CD4-positive, alpha-beta memory T cell (primary cell): ENCODE results near the gene EFCC1. TPM values are rescaled to one million over a fixed set of nuclear protein-coding genes. Genes with fewer than 3 reads are reported as not detected.
"Not testable (repeated sequence)": the region's sequence is repeated elsewhere in the genome, so short reads cannot be mapped to it uniquely, and the experiment has no call there.

Experiments used
- CTCF ChIA-PET: fragments of 350-600 bp; sonication (Branson Sonifier 250); formaldehyde crosslinking; loops from one replicate; lab custom pipeline; 2021; ENCODE audit warnings: inconsistent platforms; ENCODE audit not compliant: partially characterized antibody; lab: Charles Lee
- POLR2A ChIA-PET: fragments of 350-600 bp; sonication (Branson Sonifier 250); formaldehyde crosslinking; loops from one replicate; lab custom pipeline; 2021; ENCODE audit not compliant: partially characterized antibody; lab: Charles Lee
- DNase-seq, 5 donors: peaks; one replicate each; pipeline versions ENCODE4 v3.0.0 to v3.0.0-alpha.2; 2020 to 2022; ENCODE audit warnings: mixed read lengths in 1 of 5
- H3K27ac ChIP-seq: one replicate; pipeline ENCODE4 v1.7.0; 2013; ENCODE audit warnings: low read depth, low read length
- H3K27me3 ChIP-seq: 2 replicates; pipeline ENCODE4 v1.7.0; 2013; ENCODE audit warnings: mild to moderate bottlenecking, low read length, moderate library complexity; ENCODE audit not compliant: insufficient read depth
- H3K36me3 ChIP-seq: 2 replicates; pipeline ENCODE4 v1.7.0; 2013; ENCODE audit warnings: mild to moderate bottlenecking, low read length, moderate library complexity; ENCODE audit not compliant: insufficient read depth
- H3K4me1 ChIP-seq: 2 replicates; pipeline ENCODE4 v1.7.0; 2013; ENCODE audit warnings: mild to moderate bottlenecking, low read length, moderate library complexity; ENCODE audit not compliant: insufficient read depth
- H3K4me3 ChIP-seq, 2 donors: one replicate each; pipeline ENCODE4 v1.7.0; 2013; ENCODE audit warnings: low read length in 2 of 2, mild to moderate bottlenecking in 1 of 2
- H3K9me3 ChIP-seq, 2 donors: one replicate each; pipeline ENCODE4 v1.7.0; 2013; ENCODE audit warnings: low read length in 2 of 2, control low read depth in 1 of 2; ENCODE audit not compliant: control insufficient read depth in 1 of 2
- H3K27ac Mint-ChIP-seq, 7 donors: one replicate each; pipeline ENCODE4 v1.8.0; 2020 to 2021; ENCODE audit warnings: mixed read lengths in 7 of 7, mild to moderate bottlenecking in 6 of 7, inconsistent platforms in 3 of 7, moderate library complexity in 3 of 7
- H3K27me3 Mint-ChIP-seq, 2 donors: one replicate each; pipeline ENCODE4 v1.8.0; 2020 to 2021; ENCODE audit warnings: mixed read lengths in 2 of 2
- H3K36me3 Mint-ChIP-seq, 2 donors: one replicate each; pipeline ENCODE4 v1.8.0; 2020 to 2021; ENCODE audit warnings: mixed read lengths in 2 of 2, inconsistent platforms in 1 of 2, mild to moderate bottlenecking in 1 of 2
- H3K4me1 Mint-ChIP-seq, 4 donors: one replicate each; pipeline ENCODE4 v1.8.0; 2020 to 2021; ENCODE audit warnings: mixed read lengths in 4 of 4, mild to moderate bottlenecking in 1 of 4
- H3K4me3 Mint-ChIP-seq, 8 donors: one replicate each; pipeline ENCODE4 v1.8.0; 2020 to 2021; ENCODE audit warnings: mixed read lengths in 8 of 8, mild to moderate bottlenecking in 7 of 8, moderate library complexity in 6 of 8, inconsistent platforms in 3 of 8
- H3K9me3 Mint-ChIP-seq, 8 donors: one replicate each; pipeline ENCODE4 v1.8.0; 2020 to 2021; ENCODE audit warnings: mixed read lengths in 8 of 8, mild to moderate bottlenecking in 5 of 8, inconsistent platforms in 3 of 8, moderate library complexity in 1 of 8
- intact Hi-C: fragments of 100-400 bp; cut with micrococcal nuclease; formaldehyde crosslinking; loops from one replicate; pipeline ENCODE4 v1.15.1; 2023
- polyA plus RNA-seq, 2 donors: library from polyadenylated mRNA; unstranded; fragments of 300-500 nt; fragmentation: Illumina TruSeq; gene quantifications; one replicate each; pipeline ENCODE4 v1.2.3, GENCODE V29; 2021
- total RNA-seq, 2 experiments: library from RNA; stranded (reverse); gene quantifications; one replicate each; pipeline ENCODE4 v1.2.3, GENCODE V29; 2021

The EFCC1 gene
- total and polyA plus RNA-seq, 4 experiments from 2014 or later: not detected

DNA sequence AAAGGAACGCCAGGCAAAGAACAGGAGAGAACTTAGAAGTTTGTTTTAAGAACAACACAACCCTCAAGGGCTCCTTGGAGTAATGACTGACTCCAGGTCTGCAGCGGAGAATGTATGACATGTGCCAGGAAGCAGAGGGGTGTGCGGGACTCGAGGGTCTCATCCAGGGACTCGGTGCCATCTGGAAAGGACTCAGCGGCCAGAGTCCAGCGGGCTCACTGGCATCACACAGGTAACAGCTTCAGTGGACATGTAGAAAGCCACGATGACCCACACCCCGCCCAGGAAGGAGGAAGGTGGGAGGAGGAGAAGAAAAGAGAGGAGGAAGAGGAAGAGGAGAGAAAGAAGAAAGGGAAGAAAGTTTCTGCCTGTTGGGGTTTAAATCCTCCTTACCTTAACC lies 80.9 kb downstream of the EFCC1 start:
- peak overlapping the region in 3 of 7 donors; percentile 60 to 87 (median 72) for H3K27ac Mint-ChIP-seq
- no peaks in the 10 kb centered on the region for H3K36me3 Mint-ChIP-seq
- no peaks in the 10 kb centered on the region for H3K36me3 ChIP-seq
- H3K9me3 ChIP-seq: no peaks in the 10 kb centered on the region
- DNase-seq: no peak
- POLR2A ChIA-PET: no interaction called here
- CTCF ChIA-PET: no interaction called here
- no peak overlapping the region for H3K27ac ChIP-seq
- H3K4me3 Mint-ChIP-seq: no peak overlapping the region
- H3K9me3 Mint-ChIP-seq: no peaks in the 10 kb centered on the region
- no peaks in the 10 kb centered on the region for H3K4me1 ChIP-seq
- no peaks in the 10 kb centered on the region for H3K27me3 Mint-ChIP-seq
- intact Hi-C loops: no loop called here
- H3K4me3 ChIP-seq: no peak overlapping the region
- peaks cover 0 to 7% (median 6%) of the 10 kb centered on the region in 4 donors for H3K4me1 Mint-ChIP-seq
- no peaks in the 10 kb centered on the region for H3K27me3 ChIP-seq

DNA sequence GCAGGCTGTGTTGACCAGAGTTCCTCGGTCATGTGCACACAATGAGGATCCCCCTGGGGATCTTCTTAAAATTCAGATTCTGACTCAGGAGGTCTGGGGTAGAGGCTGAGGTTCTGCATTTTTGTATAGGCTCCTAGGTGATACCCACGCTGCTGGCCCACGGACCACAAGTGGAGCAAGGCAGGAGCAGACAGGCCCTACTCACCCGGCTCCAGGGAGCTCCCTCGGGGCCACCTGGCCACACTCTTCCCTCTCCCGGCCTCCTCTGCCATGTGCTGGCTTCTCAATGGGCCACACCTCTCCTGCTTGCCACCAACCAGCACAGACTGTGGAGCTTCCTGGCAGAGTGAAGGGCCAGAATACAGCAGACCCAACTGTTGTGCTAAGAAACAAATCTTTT lies 83.4 kb downstream of the EFCC1 start:
- Histone ChIP-seq H3K36me3 (no peaks in the 10 kb centered on the region), H3K9me3 (no peaks in the 10 kb centered on the region), H3K27ac (no peak overlapping the region), H3K4me1 (no peaks in the 10 kb centered on the region), H3K4me3 (no peak overlapping the region), H3K27me3 (no peaks in the 10 kb centered on the region)
- no peak overlapping the region for H3K4me3 Mint-ChIP-seq
- POLR2A ChIA-PET: interaction anchor here (2.6 kb wide), 1 partner anchor 35 kb away, joined by 17 read pairs; no protein-coding TSS in a partner anchor
- H3K27ac Mint-ChIP-seq: no peak overlapping the region
- peaks cover 0 to 7% (median 6%) of the 10 kb centered on the region in 4 donors for H3K4me1 Mint-ChIP-seq
- H3K36me3 Mint-ChIP-seq: no peaks in the 10 kb centered on the region
- no peaks in the 10 kb centered on the region for H3K27me3 Mint-ChIP-seq
- no peaks in the 10 kb centered on the region for H3K9me3 Mint-ChIP-seq
- CTCF ChIA-PET: interaction anchor here (0.7 to 1.3 kb wide), 3 partner anchors 32 to 114 kb away, joined by 3 to 4 read pairs (median 3); no protein-coding TSS in a partner anchor
- intact Hi-C loops: no loop called here
- DNase-seq: no peak

DNA sequence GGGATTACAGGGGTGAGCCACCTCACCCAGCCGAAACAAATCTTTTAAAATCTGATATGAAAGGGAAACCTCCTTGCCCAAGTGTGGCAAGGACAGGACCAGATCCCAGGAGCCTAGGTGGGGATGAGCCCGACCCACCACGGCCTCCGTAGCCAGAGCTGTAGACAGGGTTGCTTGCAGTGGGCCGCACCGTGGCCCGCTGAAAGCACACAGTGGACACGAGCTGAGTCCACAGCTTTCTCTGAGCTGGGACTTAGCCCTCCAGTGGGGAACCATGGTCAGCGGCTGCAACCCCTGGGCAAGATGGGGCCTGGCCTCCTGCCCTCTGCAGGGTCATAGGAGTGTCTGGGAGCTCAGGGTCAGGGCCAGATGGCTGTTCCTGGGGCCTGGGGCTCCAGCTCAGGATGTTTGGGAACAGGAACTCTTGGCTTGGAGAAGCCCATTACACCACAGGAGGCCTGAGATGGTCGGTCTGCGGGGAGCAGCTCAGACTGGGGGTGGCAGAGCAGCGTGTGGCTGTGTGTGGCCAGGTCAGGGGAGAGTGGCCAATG lies 84.1 kb downstream of the EFCC1 start:
- H3K36me3 Mint-ChIP-seq: no peaks in the 10 kb centered on the region
- intact Hi-C loops: no loop called here
- ChIA-PET CTCF (interaction anchor here (0.7 to 1.3 kb wide), 3 partner anchors 33 to 115 kb away, joined by 3 to 4 read pairs (median 3); no protein-coding TSS in a partner anchor), POLR2A (interaction anchor here (1.2 to 2.6 kb wide), 2 partner anchors 32 to 34 kb away, joined by 6 to 17 read pairs; no protein-coding TSS in a partner anchor)
- no peaks in the 10 kb centered on the region for H3K27me3 Mint-ChIP-seq
- no peak for DNase-seq
- peak overlapping the region in 1 of 7 donors; percentile 48 for H3K27ac Mint-ChIP-seq
- no peaks in the 10 kb centered on the region for H3K36me3 ChIP-seq
- H3K9me3 ChIP-seq: no peaks in the 10 kb centered on the region
- no peak overlapping the region for H3K4me3 ChIP-seq
- H3K27me3 ChIP-seq: no peaks in the 10 kb centered on the region
- no peak overlapping the region for H3K4me3 Mint-ChIP-seq
- no peaks in the 10 kb centered on the region for H3K4me1 ChIP-seq
- peaks cover 0 to 7% (median 6%) of the 10 kb centered on the region in 4 donors for H3K4me1 Mint-ChIP-seq
- H3K27ac ChIP-seq: no peak overlapping the region
- H3K9me3 Mint-ChIP-seq: no peaks in the 10 kb centered on the region

DNA sequence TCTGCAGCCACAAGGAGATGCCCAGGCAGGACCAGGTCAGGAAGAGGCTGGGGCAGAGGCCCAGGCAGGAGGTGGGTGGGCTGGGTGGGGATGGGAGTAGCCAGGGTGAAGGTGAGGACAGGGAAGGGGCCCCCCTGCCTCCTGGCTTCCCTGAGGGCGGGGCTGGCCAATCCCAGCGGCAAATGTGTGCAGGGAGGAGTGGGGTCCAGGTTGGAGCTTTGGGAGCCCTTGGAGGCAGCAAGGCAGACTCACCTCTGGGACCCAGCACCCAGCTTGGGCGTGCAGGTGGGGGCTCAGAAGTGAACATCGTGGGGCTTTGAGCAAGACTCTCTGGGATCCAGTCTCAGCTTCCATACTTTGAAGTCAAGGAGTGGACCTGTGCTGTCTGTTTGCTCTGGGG lies 84.7 kb downstream of the EFCC1 start:
- Histone ChIP-seq H3K27me3 (no peaks in the 10 kb centered on the region), H3K27ac (no peak overlapping the region), H3K36me3 (no peaks in the 10 kb centered on the region), H3K4me1 (no peaks in the 10 kb centered on the region), H3K4me3 (no peak overlapping the region), H3K9me3 (no peaks in the 10 kb centered on the region)
- Mint-ChIP-seq H3K36me3 (no peaks in the 10 kb centered on the region), H3K4me3 (no peak overlapping the region), H3K4me1 (peaks cover 0 to 7% (median 6%) of the 10 kb centered on the region in 4 donors), H3K27ac (peak overlapping the region in 1 of 7 donors; percentile 48), H3K27me3 (no peaks in the 10 kb centered on the region), H3K9me3 (no peaks in the 10 kb centered on the region)
- CTCF ChIA-PET: interaction anchor here (1.3 kb wide), 1 partner anchor 116 kb away, joined by 4 read pairs; no protein-coding TSS in a partner anchor
- DNase-seq: no peak
- POLR2A ChIA-PET: interaction anchor here (1.2 to 2.6 kb wide), 2 partner anchors 33 kb away, joined by 6 to 17 read pairs; no protein-coding TSS in a partner anchor
- intact Hi-C loops: no loop called here

DNA sequence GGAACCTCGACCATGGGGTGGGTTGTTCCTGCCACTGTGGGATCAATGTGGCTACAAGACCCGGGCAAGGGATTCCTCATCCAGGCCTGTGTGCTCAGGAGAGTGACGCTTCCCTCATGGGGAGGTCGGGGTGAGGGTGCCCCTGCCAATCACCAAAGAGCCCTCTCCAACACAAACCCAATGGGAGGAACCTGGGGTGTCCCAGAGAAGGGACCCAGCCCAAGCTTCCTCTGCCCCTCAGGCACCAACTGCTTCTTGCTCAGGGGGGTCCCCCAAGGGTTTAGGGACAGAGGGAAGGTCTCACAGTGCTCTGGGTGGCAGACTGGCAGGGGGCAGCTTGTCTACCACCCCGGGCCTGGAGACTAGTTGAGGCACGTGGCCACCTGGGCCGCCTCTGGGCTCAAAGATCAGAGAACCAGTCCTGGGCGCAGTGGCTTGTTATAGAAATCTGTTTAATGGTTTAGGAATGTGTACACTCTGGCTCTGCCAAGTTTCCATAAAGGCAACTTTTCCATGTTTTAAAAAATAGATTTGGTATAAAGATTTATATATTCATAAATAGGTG lies 86.1 kb downstream of the EFCC1 start:
- intact Hi-C loops: no loop called here
- no peaks in the 10 kb centered on the region for H3K27me3 Mint-ChIP-seq
- no peaks in the 10 kb centered on the region for H3K9me3 Mint-ChIP-seq
- H3K9me3 ChIP-seq: no peaks in the 10 kb centered on the region
- no peak overlapping the region for H3K27ac Mint-ChIP-seq
- no peaks in the 10 kb centered on the region for H3K36me3 ChIP-seq
- H3K36me3 Mint-ChIP-seq: peaks cover 2 to 6% of the 10 kb centered on the region in 2 donors
- H3K4me1 ChIP-seq: no peaks in the 10 kb centered on the region
- DNase-seq: no peak
- no peak overlapping the region for H3K4me3 Mint-ChIP-seq
- H3K27me3 ChIP-seq: no peaks in the 10 kb centered on the region
- H3K4me3 ChIP-seq: no peak overlapping the region
- no peak overlapping the region for H3K27ac ChIP-seq
- H3K4me1 Mint-ChIP-seq: peaks cover 0 to 5% (median 3%) of the 10 kb centered on the region in 4 donors
- POLR2A ChIA-PET: interaction anchor here (2.6 kb wide), 1 partner anchor 32 kb away, joined by 17 read pairs; no protein-coding TSS in a partner anchor
- CTCF ChIA-PET: no interaction called here

DNA sequence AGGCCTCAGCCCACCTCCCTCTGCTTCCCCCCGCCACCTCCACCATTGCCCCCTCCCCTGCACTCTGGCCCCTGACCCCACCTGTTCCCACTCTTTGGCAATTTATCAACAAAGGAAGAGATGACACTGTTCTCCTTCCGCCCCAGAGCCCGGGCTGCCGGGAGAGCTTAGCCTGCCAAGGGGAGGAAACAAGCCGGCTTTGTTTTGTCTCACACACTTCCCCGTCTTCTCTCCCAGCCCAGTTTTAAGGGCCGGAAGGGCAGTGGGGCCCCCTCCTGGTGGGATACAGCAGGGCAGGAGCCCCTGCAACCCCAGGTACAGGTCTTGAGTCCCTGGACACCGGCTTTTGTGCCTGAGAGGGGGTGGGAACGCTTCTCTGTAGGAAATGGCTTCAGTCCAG lies 86.8 kb downstream of the EFCC1 start:
- H3K36me3 ChIP-seq, H3K36me3 Mint-ChIP-seq, H3K9me3 ChIP-seq, H3K27me3 Mint-ChIP-seq, H3K4me1 ChIP-seq, H3K27ac ChIP-seq, H3K4me1 Mint-ChIP-seq, H3K9me3 Mint-ChIP-seq, H3K27ac Mint-ChIP-seq, H3K4me3 Mint-ChIP-seq, CTCF ChIA-PET, POLR2A ChIA-PET, intact Hi-C loops, H3K27me3 ChIP-seq, H3K4me3 ChIP-seq: not testable (repeated sequence)
- DNase-seq: peak in 1 of 5 donors; percentile 8

DNA sequence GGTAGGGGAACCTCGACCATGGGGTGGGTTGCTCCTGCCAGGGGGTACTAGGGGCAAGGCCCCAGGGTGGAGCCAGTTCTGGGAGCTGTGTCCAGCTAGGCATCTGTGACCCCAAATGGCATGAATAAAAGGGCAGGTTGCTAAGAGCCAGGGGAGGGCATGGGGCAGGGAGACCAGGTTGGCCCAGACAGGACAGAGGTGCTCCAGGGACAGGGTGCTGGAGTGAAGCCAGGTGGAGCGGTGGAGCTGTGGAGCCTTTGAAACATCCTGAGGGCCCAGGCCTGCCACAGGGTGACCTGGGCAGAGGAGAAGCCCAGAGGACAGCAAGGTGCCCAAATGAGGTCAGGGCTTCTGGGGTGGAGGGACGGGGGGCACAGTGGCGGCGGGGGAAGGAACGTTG lies 87.2 kb downstream of the EFCC1 start:
- POLR2A ChIA-PET, H3K36me3 ChIP-seq, H3K27me3 Mint-ChIP-seq, H3K4me1 ChIP-seq, CTCF ChIA-PET, H3K9me3 Mint-ChIP-seq, H3K27ac ChIP-seq, intact Hi-C loops, H3K27me3 ChIP-seq, H3K4me1 Mint-ChIP-seq, DNase-seq, H3K36me3 Mint-ChIP-seq, H3K4me3 Mint-ChIP-seq, H3K9me3 ChIP-seq, H3K27ac Mint-ChIP-seq, H3K4me3 ChIP-seq: not testable (repeated sequence)
